ENCODE data around the gene RNF39.

RNF39 gene

GRCh38 chr6:30096829-30097228, 21.3 kb upstream of the RNF39 start:
- no peak for DNase-seq (ENCODE audit: low read depth)

- no peak for DNase-seq (ENCODE audit: low read depth)
These were observed 18.5 kb upstream of the RNF39 start for GRCh38 chr6:30093951-30094661.

- DNase-seq (ENCODE audit: low read depth): no peak
These were observed 17.4 kb upstream of the RNF39 start for GRCh38 chr6:30092852-30093543.

GRCh38 chr6:30091577-30092381, 16.2 kb upstream of the RNF39 start:
- DNase-seq (ENCODE audit: low read depth): peak; percentile 58

- DNase-seq (ENCODE audit: low read depth): no peak
These were observed 12.3 kb upstream of the RNF39 start for GRCh38 chr6:30087876-30088275.

- no peak for DNase-seq (ENCODE audit: low read depth)
These were observed 1.6 kb upstream of the RNF39 start for GRCh38 chr6:30077218-30077617.

- DNase-seq (ENCODE audit: low read depth): peak; percentile 35
These were observed 492 bp upstream of the RNF39 start for GRCh38 chr6:30075790-30076732.

- no peak for DNase-seq (ENCODE audit: low read depth)
These were observed 1.1 kb downstream of the RNF39 start for GRCh38 chr6:30074331-30075093.

GRCh38 chr6:30073489-30074235, 1.9 kb downstream of the RNF39 start:
- DNase-seq (ENCODE audit: low read depth): no peak

- no peak for DNase-seq (ENCODE audit: low read depth)
These were observed 3.7 kb downstream of the RNF39 start for GRCh38 chr6:30071858-30072257.

GRCh38 chr6:30071081-30071818, 4.3 kb downstream of the RNF39 start:
- DNase-seq (ENCODE audit: low read depth): peak; percentile 35

- DNase-seq (ENCODE audit: low read depth): no peak
These were observed 8.0 kb downstream of the RNF39 start for GRCh38 chr6:30067460-30068139.

GRCh38 chr6:30066577-30067459, 8.8 kb downstream of the RNF39 start, which contains the start of gene PPP1R11:
Gene PPP1R11 (plus strand): TSS chr6:30067198. CDS start chr6:30067411, 213 bp downstream.
- DNase-seq (ENCODE audit: low read depth): peak; percentile 99

GRCh38 chr6:30066082-30066481, 9.5 kb downstream of the RNF39 start:
- no peak for DNase-seq (ENCODE audit: low read depth)

GRCh38 chr6:30063315-30063714, 12.3 kb downstream of the RNF39 start:
- no peak for DNase-seq (ENCODE audit: low read depth)

- DNase-seq (ENCODE audit: low read depth): no peak
These were observed 12.9 kb downstream of the RNF39 start for GRCh38 chr6:30062471-30063178.

GRCh38 chr6:30061858-30062458, 13.6 kb downstream of the RNF39 start:
- DNase-seq (ENCODE audit: low read depth): no peak

Measured in amniotic epithelial cell (primary cell).